GM19193 (cell line): Measurements from ENCODE around the gene KLHL8.

Source experiments
- POLR2A ChIP-seq: IDR thresholded peaks from 4 replicates; pipeline ENCODE4 v1.6.1; 2011; ENCODE audit not compliant: insufficient read depth, insufficient read length; ENCODE audit errors: extremely low read depth

The KLHL8 gene

GRCh38 chr4:87220094-87220822, at the start of gene KLHL8:
Gene KLHL8, minus strand, starts transcription at chr4:87220618. Its CDS starts 25,079 bp downstream, at chr4:87195539.
- TF ChIP-seq POLR2A: peak; percentile 95

DNA sequence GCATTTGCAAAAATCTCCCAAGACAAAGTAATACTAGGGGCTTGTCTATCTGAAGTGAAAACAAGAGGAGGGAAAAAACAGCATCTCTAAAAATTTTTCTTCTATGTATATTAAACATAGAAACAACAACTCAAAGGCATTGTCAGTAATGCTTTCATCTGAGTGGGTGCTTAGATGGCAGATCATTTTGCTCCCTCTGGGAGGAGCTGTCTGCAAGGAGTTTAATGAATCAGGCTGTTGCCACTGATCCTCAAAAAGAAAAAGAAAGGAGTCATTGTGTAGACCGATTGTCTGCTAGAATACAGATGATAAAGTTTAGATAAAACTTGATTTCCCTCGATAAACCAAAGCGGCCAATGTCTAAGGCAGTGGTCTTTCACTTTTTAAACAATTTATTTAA, 49.7 kb upstream of the KLHL8 start:
- no peak for TF ChIP-seq POLR2A

DNA sequence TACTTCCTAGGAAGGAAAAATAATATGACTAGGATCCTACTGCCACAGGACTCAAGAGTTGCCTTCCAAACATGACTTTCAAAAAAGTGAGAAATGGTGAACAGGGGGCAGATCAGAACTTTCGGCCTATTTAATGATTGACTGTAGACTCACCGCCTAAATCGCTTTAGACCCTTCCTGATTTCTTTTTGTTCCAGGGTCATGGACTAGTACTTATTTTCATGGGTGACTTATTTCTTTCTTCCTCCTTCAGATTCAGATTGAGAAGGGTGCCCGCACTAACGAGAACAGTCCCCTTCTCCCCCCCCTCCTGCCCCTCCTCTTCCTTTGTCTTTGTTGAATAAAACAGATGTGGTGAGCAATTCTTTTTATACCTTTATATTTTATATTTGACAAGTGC, 48.0 kb upstream of the KLHL8 start:
- TF ChIP-seq POLR2A: no peak

GRCh38 chr4:87266986-87267385, 46.6 kb upstream of the KLHL8 start:
- TF ChIP-seq POLR2A: no peak

GRCh38 chr4:87262886-87263285, 42.5 kb upstream of the KLHL8 start:
- TF ChIP-seq POLR2A: no peak

GRCh38 chr4:87260477-87260876, 40.1 kb upstream of the KLHL8 start:
- no peak for TF ChIP-seq POLR2A

DNA sequence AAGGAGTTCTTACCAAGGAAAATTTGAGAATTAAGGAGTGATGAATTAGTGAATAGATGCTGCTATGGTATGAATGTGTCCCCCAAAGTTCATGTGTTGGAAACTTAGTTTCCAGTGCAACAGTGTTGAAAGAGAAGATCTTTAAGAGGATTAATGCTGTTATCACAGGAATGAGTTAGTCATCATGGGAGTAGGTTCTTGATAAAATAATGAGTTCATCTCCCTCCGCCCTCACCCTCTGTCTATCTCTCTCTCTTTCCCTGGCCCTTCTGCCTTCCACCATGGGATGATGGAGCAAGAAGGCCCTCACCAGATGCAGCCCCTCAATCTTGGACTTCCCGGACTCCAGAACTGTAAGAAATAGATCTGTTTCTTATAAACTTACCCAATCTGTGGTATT, 38.3 kb upstream of the KLHL8 start:
- TF ChIP-seq POLR2A: no peak

- no peak for TF ChIP-seq POLR2A
Observed at GRCh38 chr4:87257523-87257922, 37.1 kb upstream of the KLHL8 start.

DNA sequence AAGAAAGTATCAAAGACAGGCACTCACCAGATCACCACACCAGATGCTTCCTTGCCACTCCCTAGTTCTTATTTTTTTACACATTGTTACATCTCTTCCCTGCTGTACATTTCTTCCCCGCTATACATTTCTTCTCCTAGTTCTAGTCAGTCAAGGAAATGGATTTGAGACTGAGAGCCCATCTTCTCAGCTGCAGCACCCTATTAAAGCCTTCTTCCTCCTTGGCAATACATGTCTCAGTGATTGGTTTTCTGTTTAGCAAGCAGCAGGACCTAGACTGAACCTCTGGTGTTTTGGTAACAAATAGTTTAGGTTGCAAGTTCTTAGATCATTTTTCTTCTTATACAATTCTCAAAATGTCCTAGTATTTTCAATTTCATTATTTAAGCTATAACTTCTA, 35.3 kb upstream of the KLHL8 start:
- TF ChIP-seq POLR2A: no peak

GRCh38 chr4:87251106-87251505, 30.7 kb upstream of the KLHL8 start:
- TF ChIP-seq POLR2A: no peak

GRCh38 chr4:87250294-87250693, 29.9 kb upstream of the KLHL8 start:
- no peak for TF ChIP-seq POLR2A

DNA sequence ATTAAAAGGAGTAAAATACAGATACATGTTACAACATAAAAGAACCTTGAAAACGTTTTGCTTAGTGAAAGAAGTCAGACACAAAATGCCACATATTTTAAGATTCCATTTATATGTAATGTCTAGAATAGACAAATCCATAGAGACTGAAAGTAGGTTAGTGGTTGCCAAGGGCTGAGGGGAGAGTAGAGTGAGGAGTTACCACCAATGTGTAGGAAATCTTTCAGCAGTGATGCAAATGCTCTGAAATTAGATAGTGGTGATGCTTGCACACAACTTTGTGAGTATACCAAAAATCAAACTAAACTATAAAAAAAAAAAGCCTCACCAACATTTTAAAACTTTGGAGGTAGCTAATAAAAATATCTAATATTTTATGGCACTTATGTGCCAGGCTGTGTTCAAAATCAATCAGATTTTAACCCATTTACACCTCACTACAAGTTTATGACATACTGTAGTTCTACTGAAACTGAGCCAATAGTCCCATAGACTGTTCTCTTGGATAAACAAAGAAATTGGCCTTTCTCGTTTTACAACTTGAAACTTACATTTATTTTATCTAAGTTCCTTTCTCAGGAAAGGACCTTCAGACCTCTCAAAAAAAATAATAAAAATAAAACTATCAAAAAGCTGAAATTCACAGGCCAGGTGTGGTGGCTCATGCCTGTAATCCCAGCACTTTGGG, 29.1 kb upstream of the KLHL8 start:
- no peak for TF ChIP-seq POLR2A

DNA sequence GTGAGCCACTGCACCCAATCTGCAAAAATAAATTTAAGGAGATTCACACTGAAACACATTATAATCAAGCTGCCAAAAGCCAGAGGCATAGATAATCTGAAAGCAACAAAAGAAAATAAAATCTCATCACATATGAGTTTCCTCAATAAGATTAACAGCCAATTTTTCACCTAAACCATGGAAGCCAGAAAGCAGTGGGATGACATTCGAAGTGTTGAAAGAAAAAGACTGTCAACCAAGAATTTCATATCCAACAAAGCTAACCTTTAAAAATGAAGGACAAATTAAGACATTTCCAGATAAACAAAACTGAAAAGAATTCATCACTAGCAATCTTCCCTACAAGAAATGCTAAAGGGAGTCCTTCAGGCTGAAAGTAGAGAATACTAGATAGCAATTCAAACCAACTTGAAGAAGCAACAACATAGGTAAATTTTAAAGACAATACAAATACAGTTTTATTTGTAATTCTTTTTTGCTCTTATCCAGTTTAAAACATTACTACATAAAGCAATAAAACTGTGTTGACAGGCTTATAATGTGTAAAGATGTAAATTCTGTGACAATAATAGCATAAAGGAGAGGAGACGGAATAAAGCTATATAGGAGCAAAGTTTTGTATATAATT, 23.1 kb upstream of the KLHL8 start:
- TF ChIP-seq POLR2A: no peak

- no peak for TF ChIP-seq POLR2A
Observed at GRCh38 chr4:87241336-87241735, 20.9 kb upstream of the KLHL8 start.

- TF ChIP-seq POLR2A: no peak
Observed at GRCh38 chr4:87240341-87240740, 19.9 kb upstream of the KLHL8 start.

GRCh38 chr4:87239821-87240220, 19.4 kb upstream of the KLHL8 start:
- TF ChIP-seq POLR2A: no peak
